Endothelial cell of hepatic sinusoid (primary cell): ENCODE results near the gene ABHD16B.
"Not testable (repeated sequence)": the region's sequence is repeated elsewhere in the genome, so short reads cannot be mapped to it uniquely, and the experiment has no call there.

Experiments used
- in situ Hi-C: cut with HindIII; loops from 2 replicates; pipeline ENCODE4 v1.10.0; 2017; ENCODE audit warnings: low sequenced_read_pairs

The ABHD16B gene

DNA sequence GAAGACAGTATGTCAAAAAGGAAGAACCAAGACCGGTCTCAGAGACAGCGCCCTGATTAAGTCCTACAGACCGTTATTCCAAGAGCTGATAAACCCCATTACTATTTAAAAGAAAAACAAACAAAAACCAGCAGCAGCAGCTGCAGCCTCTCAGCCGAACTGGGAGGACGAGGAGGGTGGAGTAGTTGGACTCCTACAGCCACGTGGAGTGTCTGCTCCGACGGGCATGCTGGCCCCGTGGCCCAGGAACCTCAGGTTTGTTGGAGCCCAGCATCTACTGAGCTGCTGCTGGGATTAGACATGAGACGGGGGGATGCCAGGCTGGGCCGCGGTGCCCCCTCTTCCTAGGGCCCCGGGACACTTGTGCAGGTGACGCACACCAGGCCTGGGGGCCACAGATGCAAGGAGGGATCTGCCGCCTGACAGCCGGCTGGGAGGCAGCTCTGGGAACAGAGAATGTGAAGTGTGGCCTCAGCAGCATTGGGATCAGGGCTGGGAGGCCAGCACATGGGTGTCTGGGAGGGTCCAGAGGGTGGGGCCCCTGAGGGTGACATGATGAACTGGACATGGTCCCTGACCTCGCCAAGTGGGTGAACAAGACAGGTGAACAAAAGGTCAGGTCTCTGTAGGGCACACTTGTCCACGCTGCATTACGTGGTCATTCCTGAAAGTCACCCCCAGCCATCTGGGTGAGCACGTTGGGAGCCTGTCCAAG lies 27.4 kb upstream of the ABHD16B start:
- in situ Hi-C loops: no loop called here

- in situ Hi-C loops: no loop called here
Observed at GRCh38 chr20:63834491-63834880, 26.8 kb upstream of the ABHD16B start.

GRCh38 chr20:63835021-63835858 lies 26.1 kb upstream of the ABHD16B start:
- in situ Hi-C loops: no loop called here

DNA sequence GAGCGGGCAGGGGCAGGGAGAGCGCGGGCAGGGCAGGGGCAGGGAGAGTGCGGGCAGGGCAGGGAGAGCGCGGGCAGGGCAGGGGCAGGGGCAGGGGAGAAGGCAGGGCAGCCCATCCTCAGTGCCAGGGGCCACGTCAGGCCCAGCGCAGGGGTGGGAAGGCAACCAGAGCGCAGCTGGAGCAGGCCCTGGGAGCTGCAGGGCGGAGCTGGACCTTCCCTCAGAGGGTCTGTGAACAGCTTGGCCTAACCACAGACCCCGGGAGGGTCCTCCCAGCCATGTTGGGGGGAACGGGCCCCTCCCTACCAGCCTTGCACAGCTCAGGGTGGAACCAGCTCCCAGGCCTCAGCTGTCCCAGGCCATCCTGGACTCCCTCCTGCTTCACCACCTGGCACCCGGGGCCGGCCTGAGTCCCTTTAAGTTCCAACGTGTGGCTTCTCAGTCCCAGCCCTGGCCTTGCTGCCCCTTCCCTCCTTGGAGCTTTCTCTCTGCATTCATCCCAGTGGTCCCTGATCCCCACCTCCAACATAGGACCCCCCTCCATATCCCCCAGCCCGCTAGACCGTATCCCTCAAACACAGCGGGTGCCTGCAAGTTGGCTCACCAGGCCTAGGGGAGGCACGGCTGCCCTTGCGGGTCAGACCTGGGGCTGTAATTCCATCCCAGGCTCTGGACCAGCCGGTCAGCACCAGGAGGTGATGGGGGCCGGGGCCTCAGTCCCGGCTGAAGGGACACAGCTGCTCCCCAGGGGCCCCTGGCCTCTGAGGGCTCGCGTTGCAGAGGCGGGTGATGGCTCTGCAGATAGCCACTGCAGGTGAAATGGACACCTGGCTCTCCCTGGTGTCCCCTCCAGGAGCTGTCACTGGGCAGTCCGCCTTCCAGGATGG lies 24.6 kb upstream of the ABHD16B start:
- in situ Hi-C loops: no loop called here

- in situ Hi-C loops: no loop called here
Observed at GRCh38 chr20:63837479-63837878, 23.8 kb upstream of the ABHD16B start.

DNA sequence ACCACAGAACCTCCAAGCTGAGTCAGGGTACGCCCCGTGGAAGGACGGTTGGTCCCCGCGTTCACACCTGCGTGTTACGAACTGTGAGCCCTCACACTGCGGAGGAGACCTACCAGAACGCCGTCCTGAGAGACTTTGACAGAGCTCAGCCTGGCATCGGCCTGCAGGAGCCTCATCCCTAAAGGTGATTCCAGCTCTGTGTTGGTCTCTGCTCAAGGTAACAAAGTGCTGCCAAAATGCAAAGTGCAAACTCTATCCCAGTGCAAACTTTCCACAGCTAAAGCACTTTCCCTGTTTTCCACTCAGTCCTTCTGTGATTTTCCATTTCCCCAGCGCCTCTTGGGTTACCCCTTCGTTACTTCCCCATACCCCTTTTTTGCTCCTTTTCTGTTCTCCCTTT lies 21.7 kb upstream of the ABHD16B start:
- in situ Hi-C loops: no loop called here

- in situ Hi-C loops: no loop called here
Observed at GRCh38 chr20:63840405-63840828, 20.9 kb upstream of the ABHD16B start.

DNA sequence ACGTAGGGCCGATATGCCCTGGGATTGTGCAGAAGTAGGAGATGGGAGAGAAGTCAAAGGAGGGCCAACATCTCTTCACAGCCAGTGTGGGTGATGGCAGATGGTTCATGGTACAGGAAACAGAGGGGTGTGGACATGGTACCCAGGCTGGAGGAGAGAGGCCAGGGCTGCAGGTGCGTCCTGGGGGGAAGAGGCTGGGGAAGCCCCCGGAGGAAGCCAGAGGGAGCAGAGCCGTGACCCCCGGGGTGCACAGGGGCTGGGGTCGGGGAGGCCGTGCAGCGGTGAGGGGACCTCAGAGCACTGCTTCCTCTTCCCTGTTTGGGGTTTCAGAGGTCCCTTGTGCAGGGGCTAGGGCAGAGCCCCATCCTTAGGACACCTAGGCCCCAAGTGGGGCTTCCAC lies 19.0 kb upstream of the ABHD16B start:
- in situ Hi-C loops: no loop called here

- in situ Hi-C loops: no loop called here
Observed at GRCh38 chr20:63843222-63843621, 18.1 kb upstream of the ABHD16B start.

- in situ Hi-C loops: no loop called here
Observed at GRCh38 chr20:63843778-63844177, 17.5 kb upstream of the ABHD16B start.

DNA sequence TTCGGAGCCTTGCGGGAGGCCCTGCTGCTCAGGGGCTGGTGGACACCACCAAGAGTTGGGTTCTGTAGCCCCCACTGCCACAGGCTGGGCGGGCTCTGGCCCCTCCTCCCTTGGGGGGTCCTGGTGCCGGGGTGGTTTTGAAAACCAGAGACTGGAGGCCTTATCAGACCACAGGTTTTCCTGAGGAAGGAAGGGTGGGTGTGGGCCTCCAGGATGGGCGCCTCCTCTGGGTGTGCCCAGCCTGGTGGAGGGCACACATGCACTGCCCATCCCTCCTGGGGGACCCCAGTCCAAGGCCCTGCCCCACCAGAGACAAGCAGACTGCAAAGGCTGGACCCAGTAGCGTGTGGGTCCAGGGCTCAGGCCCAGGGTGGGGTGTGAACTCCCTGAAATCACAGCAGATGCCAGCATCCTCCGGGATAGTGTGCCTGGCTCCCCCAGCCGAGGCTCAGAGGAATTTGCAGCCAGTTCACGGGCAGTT lies 16.7 kb upstream of the ABHD16B start:
- in situ Hi-C loops: no loop called here

DNA sequence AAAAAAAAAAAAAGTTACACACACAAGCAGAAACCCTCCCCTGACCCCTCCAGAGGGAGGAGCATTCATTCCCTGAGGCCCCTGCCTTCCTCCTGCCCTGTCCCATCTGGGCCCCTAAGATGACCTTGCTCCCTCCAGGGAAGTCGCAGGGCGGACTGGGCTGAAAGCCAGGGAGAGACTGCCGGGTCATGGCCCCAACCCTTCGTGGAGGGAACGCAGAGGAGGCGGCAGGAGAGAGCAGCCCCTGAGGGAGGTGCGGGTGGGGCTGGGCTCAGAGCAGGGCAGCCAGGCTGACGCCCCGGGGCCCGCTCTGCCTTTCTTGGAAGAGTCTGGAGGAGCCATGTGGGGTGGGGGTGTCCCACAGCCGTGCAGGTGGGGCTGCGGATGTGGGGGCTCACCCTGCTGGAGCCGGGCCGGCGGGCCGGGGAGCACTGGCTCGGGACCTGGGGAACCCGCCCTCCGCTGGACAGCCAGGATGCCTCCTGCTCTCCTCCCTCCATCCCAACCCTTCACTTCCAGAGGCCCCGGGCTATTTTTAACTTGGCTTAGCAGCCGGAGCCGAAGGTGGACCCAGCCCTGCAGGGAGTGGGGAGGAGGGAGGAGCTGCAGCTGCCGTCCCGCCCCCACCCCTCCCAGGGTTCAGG lies 15.0 kb upstream of the ABHD16B start:
- in situ Hi-C loops: no loop called here

DNA sequence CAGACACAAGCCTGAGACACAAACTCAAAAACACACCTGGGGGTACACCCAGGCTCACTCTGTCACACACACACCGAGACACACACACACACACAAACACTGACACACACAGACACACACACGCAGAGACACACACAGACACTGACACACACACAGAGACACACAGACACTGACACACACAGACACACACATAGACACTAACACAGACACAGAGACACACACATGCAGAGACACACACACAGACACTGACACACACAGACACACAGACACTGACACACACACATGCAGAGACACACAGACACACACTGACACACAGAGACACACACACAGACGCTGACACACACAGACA lies 14.4 kb upstream of the ABHD16B start:
- in situ Hi-C loops: no loop called here

DNA sequence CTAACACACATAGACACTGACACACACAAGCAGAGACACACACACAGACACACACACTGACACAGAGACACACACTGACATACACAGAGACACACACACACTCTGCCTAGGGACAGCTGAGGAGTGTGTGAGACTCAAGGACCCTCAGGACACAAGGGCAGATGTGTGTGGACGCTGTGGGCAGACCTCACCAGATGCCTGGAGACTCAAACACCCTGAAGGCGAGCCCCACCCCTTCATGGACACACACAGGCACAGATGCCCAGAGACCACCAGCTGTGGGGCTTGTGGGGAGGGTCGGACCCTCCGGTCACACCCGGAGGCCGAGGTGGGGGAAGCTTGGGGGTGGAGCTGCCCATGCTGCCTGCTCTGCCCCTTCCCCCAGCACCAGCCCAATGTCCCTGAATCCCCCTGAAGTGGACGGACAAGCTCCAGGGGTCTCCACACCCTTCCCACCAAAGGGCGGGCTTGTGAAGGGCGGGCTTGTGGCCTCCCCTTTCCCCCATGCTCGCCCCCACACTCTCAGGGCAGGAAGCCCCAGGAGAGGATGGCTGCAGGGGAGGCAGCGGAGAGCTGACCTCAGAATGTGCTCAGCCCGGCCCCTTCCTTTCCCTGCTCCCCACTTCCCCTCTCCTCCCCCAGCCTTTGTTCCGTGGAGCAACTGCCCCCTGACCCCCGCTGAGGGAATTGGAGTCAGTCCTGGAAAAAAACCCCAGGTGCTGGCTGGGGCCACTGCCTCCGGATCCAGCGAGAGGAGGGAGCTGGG lies 13.9 kb upstream of the ABHD16B start:
- in situ Hi-C loops: no loop called here

DNA sequence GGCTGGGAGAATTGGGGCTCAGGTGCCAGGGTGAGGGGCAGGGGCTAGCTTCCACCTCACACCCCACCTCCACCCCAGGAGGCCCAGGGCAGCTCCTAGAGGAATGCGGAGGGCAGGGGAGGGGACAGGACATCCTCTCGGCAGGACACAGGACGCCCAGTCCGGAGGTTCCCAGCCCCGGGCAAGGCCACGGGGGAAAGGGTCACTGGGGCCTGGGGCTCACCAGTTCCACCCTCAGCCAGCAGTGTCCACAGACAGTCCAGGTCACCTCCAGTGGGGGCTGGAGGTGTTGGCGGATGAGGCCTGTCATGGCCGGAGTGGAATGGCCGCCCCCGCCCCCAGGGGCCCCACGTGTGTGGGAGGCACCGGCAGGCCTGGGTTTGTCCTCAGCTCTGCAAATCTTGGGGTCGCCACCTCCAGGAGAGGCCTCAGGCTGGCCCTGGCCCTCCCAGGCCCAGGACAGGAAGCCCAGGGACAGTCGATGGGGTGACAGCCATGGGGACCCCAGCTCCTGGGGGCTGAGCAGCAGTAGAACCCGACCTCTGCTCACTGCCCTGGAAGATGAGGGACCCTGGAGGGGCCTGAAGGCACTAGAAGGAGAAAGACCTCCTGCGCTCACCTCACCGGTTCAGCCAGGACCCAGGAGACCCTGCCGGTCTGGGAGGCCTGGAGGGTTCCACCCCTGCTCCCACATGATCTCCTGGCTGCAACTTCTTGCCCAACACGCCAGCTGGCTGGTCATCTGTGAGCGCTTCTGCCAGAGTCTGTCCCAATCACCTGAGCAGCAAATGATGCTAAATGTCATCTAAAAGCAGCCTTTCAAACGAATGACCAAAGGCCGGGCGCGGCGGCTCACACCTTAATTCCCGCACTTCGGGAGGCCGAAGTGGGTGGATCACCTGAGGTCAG lies 13.0 kb upstream of the ABHD16B start:
- in situ Hi-C loops: no loop called here

DNA sequence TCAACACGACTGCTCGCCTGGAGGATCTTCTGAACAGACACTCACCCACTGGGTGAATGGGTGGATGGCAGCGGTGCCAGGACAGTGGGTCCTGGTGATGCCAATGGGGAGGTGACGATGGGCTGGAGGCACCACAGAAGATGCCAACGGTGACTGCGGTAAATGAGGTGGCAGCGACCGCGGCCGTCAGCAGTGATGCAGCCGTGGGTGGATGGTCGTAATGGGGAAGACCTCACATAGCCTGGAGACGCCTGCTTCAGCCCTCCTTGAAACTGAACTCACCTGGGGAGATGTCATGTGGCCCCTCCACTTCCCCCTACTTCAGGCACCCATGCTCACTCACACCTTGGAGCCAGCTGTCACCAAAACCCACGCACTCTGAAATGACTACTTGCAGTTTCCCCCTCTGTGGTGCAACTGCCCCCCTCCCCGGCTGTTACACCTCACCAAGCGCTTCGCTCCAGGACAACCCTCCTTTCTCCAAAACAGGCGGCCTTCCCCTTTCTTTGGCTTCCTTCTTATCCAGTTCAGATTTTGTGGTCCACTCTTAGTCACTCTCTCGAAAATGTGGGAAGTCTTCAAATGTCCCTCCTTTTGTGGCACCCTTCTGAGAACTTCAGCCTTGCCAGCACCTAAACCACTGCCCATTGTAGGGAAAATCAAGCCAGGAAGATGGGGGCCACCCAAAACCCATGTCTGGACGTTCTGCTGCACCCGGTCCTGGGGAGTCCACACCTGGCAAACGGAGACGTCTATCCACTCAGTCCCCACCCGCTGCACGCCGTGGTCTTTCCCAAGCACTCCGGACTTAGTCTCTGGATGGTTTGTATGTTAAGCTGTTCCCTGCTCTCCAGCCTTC lies 10.4 kb upstream of the ABHD16B start:
- in situ Hi-C loops: no loop called here

DNA sequence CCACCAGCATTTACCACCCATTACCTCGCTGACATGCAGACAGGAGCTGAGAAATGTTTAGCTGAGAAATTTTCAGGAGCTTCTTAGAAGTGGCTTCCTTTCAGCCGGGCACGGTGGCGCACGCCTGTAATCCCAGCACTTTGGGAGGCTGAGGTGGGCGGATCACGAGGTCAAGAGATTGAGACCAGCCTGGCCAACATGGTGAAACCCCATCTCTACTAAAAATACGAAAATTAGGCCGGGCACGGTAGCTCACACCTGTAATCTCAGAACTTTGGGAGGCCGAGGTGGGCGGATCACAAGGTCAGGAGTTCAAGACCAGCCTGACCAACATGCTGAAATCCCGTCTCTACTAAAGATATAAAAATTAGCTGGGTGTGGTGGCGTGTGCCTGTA lies 9.8 kb upstream of the ABHD16B start:
- in situ Hi-C loops: not testable (repeated sequence)

DNA sequence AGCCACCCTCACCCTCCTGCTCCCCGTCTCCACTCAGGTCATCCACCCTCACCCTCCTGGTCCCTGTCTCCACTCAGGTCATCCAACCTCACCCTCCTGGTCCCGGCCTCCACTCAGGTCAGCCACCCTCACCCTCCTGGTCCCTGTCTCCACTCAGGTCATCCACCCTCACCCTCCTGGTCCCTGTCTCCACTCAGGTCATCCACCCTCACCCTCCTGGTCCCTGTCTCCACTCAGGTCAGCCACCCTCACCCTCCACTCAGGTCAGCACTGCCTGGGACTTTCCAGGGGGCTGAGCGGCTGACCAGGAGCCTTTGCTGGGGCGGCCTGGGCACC lies 7.6 kb upstream of the ABHD16B start:
- in situ Hi-C loops: not testable (repeated sequence)
